Right hindlimb (tissue), 1 donor: ENCODE data around the gene DBX2.
"Not testable (repeated sequence)": the region's sequence is repeated elsewhere in the genome, so short reads cannot be mapped to it uniquely, and the experiment has no call there.

ENCODE experiments used
- DNase-seq: peaks from one replicate; pipeline ENCODE4 v3.0.0-alpha.2; 2018

The DBX2 gene

GRCh38 chr12:45008211-45008610 lies 42.7 kb downstream of the DBX2 start:
- DNase-seq: no peak

GRCh38 chr12:44999355-44999754 lies 51.5 kb downstream of the DBX2 start:
- DNase-seq: no peak

GRCh38 chr12:44993161-44993560 lies 57.7 kb downstream of the DBX2 start:
- DNase-seq: no peak

GRCh38 chr12:44984863-44985262 lies 66.0 kb downstream of the DBX2 start:
- DNase-seq: not testable (repeated sequence)

GRCh38 chr12:44979918-44980317 lies 71.0 kb downstream of the DBX2 start:
- DNase-seq: no peak

GRCh38 chr12:44976246-44976645 lies 74.7 kb downstream of the DBX2 start:
- DNase-seq: no peak

- DNase-seq: no peak
Observed at GRCh38 chr12:44972746-44973421, 78.0 kb downstream of the DBX2 start.

GRCh38 chr12:44968965-44969364 lies 81.9 kb downstream of the DBX2 start:
- no peak for DNase-seq
